ENCODE results near the gene CDR2.
"Not testable (repeated sequence)": the region's sequence is repeated elsewhere in the genome, so short reads cannot be mapped to it uniquely, and the experiment has no call there.

The CDR2 gene

GRCh38 chr16:22374311-22375116 is at the start of gene CDR2:
CDR2 (minus strand) TSS chr16:22374619; CDS start chr16:22374309, 310 bp downstream.
- peak; percentile 60 to 98 (median 93) for DNase-seq

GRCh38 chr16:22423716-22424115 is 49.3 kb upstream of the CDR2 start:
- DNase-seq, result no peak

GRCh38 chr16:22421136-22421535 is 46.7 kb upstream of the CDR2 start:
- DNase-seq, result no peak

DNA sequence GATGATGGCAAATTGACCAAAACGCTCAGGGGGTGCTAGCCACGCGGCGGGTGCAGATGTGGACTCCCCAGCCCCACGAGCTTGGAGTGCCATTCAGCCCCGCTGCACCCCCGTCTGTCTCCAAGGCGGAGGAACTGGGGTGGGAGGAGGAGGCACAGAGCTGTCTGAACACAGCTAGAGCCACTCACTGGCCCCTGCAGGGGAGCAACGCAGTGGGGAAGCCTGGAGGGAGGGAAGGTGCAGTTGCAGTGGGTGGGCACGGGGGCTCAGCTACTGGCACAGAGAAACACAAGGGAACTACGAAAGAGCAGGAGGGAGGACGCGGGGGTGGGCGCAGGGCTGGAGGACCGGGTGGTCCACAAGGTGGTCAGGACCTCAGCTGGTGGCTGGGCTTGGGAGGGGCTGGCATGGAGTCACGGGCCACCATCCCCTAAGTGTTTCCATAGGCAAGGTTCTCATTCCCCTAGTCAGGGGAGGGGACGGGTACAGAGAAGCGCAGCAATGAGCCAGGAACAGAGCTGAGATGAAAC is 46.3 kb upstream of the CDR2 start:
- DNase-seq, result no peak

GRCh38 chr16:22419908-22420307 is 45.5 kb upstream of the CDR2 start:
- DNase-seq, result no peak

GRCh38 chr16:22418826-22419225 is 44.4 kb upstream of the CDR2 start:
- DNase-seq, result no peak

DNA sequence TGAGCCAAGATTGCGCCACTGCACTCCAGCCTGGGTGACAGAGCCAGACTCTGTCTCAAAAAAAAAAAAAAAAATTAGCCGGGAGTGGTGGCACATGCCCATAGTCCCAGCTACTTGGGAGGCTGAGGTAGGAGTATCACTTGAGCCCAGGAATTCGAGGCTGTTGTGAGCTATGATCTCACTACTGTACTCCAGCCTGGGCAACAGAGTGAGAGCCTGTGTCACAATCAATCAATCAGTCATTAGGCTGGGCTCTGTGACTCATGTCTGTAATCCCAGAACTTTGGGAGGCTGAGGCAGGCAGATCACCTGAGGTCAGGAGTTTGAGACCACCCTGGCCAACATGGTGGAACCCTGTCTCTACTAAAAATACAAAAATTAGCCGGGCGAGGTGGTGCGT is 43.4 kb upstream of the CDR2 start:
- not testable (repeated sequence) for DNase-seq

- DNase-seq, result no peak
Measured at GRCh38 chr16:22417019-22417418, 42.6 kb upstream of the CDR2 start.

DNA sequence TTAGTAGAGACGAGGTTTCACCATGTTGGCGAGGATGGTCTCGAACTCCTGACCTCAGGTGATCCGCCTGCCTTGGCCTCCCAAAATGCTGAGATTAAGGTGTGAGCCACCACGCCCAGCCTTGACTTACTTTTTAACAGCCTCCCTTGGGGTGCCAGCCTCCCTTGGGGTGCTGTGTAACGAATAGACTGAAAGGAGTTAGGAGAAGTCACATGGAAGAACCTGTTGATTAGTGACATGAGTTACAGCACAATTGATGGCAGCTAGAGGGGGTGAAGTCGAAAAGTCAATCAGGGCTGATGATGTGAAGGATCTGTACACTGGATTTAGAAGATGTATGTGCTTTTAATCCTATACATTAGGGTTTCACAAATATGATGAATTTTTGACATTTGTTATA is 39.4 kb upstream of the CDR2 start:
- no peak for DNase-seq

GRCh38 chr16:22407486-22407885 is 33.1 kb upstream of the CDR2 start:
- DNase-seq, result no peak

DNA sequence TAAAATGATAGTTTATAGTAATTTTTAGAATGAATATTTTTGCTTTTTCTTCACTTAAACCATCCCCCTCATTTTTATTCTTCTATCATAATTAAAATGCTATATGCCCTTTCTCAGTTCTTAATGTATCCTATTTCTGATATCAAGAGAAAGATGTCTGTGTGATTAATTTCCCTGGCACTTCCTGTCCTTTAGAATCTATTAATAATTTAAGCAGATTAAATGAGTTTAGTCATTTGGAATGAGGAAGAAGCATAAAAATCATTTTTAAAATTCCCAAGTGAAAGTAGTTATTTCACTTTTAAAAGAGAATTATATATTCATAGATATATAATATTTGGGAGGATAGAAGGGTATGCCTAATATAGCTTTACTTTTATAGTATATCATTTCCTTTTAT is 27.8 kb upstream of the CDR2 start:
- DNase-seq, result no peak

DNA sequence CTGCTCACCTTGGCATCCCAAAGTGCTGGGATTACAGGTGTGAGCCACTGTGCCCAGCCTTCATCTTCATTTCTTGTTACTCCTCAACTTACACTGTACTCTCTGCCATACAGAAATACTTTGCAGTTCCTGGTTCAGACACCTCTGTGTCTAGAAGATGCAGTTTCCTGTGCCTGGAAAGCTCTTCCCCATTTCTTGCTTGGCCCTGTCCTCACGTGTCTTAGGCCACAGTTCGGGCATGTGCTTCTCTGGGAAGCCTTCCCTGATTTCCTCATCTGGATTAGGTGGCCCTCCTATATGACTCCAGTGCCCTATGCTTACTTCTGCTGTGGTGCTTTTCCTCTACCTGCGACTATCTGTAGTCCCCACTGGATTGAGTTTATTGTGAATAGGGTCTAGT is 26.5 kb upstream of the CDR2 start:
- DNase-seq, result no peak

GRCh38 chr16:22397931-22398330 is 23.5 kb upstream of the CDR2 start:
- no peak for DNase-seq

GRCh38 chr16:22397464-22397863 is 23.0 kb upstream of the CDR2 start:
- no peak for DNase-seq

GRCh38 chr16:22395960-22396359 is 21.5 kb upstream of the CDR2 start:
- no peak for DNase-seq

- DNase-seq, result no peak
Measured at GRCh38 chr16:22394121-22394520, 19.7 kb upstream of the CDR2 start.

GRCh38 chr16:22388101-22388644 is 13.8 kb upstream of the CDR2 start:
- no peak for DNase-seq

- DNase-seq, result no peak
Measured at GRCh38 chr16:22386976-22387375, 12.6 kb upstream of the CDR2 start.

GRCh38 chr16:22385196-22385595 is 10.8 kb upstream of the CDR2 start:
- DNase-seq, result no peak

DNA sequence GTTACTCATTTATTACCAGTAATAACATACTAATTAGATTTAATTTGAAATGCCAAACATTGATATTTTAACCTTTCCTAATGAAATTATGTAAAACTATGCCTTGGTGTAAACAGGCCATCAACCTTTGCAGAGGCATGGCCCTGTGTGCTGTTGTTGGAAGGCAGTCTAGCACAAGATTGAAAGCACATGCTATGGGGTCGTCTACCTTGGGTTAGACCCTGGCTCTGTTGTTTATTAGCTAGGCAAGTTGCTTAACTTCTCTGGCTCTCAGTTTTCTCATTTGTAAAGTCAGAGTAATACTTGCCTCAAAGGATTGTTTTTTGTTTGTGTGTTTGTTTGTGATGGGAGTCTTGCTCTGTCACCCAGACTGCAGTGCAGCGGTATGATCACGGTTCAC is 9.4 kb upstream of the CDR2 start:
- no peak for DNase-seq

- DNase-seq, result no peak
Measured at GRCh38 chr16:22381392-22381791, 7.0 kb upstream of the CDR2 start.

- no peak for DNase-seq
Measured at GRCh38 chr16:22380529-22380928, 6.1 kb upstream of the CDR2 start.

GRCh38 chr16:22379656-22380055 is 5.2 kb upstream of the CDR2 start:
- no peak for DNase-seq

Data from amygdala (tissue), 56 donors.